LoVo (cell line): ENCODE measurements around the gene PDE4D.
A peak's percentile ranks its signal among the peaks of the same experiment; 100 is the strongest.

Source experiments
- DNase-seq: peaks from one replicate; pipeline ENCODE4 v3.0.0-alpha.2; 2016; ENCODE audit warnings: low spot score

The PDE4D gene

GRCh38 chr5:59287361-59287760 is 606.2 kb downstream of the PDE4D start:
- DNase-seq, result no peak

GRCh38 chr5:59286510-59286909 is 607.0 kb downstream of the PDE4D start:
- DNase-seq, result no peak

GRCh38 chr5:59285300-59286016 is 608.1 kb downstream of the PDE4D start:
- DNase-seq, result no peak

GRCh38 chr5:59282726-59283125 is 610.8 kb downstream of the PDE4D start:
- DNase-seq, result no peak

GRCh38 chr5:59279979-59280378 is 613.5 kb downstream of the PDE4D start:
- DNase-seq, result no peak

GRCh38 chr5:59276917-59277372 is 616.6 kb downstream of the PDE4D start:
- peak; percentile 38 for DNase-seq

GRCh38 chr5:59276325-59276675 is 617.2 kb downstream of the PDE4D start:
- DNase-seq, result no peak

GRCh38 chr5:59275510-59276324 is 617.8 kb downstream of the PDE4D start:
- DNase-seq, result peak; percentile 79

- DNase-seq, result no peak
These were observed 618.4 kb downstream of the PDE4D start for GRCh38 chr5:59275170-59275509.

- DNase-seq, result no peak
These were observed 619.4 kb downstream of the PDE4D start for GRCh38 chr5:59274106-59274636.

- no peak for DNase-seq
These were observed 620.6 kb downstream of the PDE4D start for GRCh38 chr5:59272809-59273427.

- no peak for DNase-seq
These were observed 624.6 kb downstream of the PDE4D start for GRCh38 chr5:59268756-59269415.

GRCh38 chr5:59267033-59267432 is 626.5 kb downstream of the PDE4D start:
- no peak for DNase-seq

- DNase-seq, result peak; percentile 76
These were observed 627.1 kb downstream of the PDE4D start for GRCh38 chr5:59266410-59266809.

GRCh38 chr5:59264639-59265245 is 628.8 kb downstream of the PDE4D start:
- DNase-seq, result no peak

- no peak for DNase-seq
These were observed 629.5 kb downstream of the PDE4D start for GRCh38 chr5:59264013-59264412.

GRCh38 chr5:59261969-59262368 is 631.6 kb downstream of the PDE4D start:
- DNase-seq, result no peak

- DNase-seq, result no peak
These were observed 632.6 kb downstream of the PDE4D start for GRCh38 chr5:59260973-59261372.

- no peak for DNase-seq
These were observed 633.3 kb downstream of the PDE4D start for GRCh38 chr5:59260200-59260599.

GRCh38 chr5:59259237-59259636 is 634.3 kb downstream of the PDE4D start:
- DNase-seq, result no peak

- DNase-seq, result no peak
These were observed 635.8 kb downstream of the PDE4D start for GRCh38 chr5:59257488-59258400.
